GM06990 (cell line): ENCODE results near the gene CCBE1.

ENCODE experiments used
- DNase-seq: peaks from one replicate; pipeline ENCODE4 v3.0.0-alpha.2; 2011; ENCODE audit not compliant: insufficient read length; ENCODE audit errors: extremely low read depth
- H3K27me3 ChIP-seq: replicated peaks from 2 replicates; pipeline ENCODE4 v1.6.0; 2011; ENCODE audit warnings: low read length; ENCODE audit not compliant: control insufficient read depth, insufficient read depth
- H3K36me3 ChIP-seq: 2 replicates; pipeline ENCODE4 v1.5.1; 2011; ENCODE audit warnings: low read length; ENCODE audit not compliant: control insufficient read depth, insufficient read depth
- H3K4me3 ChIP-seq: replicated peaks from 2 replicates; pipeline ENCODE4 v1.5.1; 2011; ENCODE audit warnings: low read depth, mild to moderate bottlenecking, control low read depth, low read length
- CTCF ChIP-seq: IDR thresholded peaks from 2 replicates; pipeline ENCODE4 v1.5.1; 2011; ENCODE audit warnings: low read length, control low read depth, mild to moderate bottlenecking, inconsistent platforms; ENCODE audit not compliant: insufficient read depth, poor library complexity, severe bottlenecking

CCBE1 gene

GRCh38 chr18:59381949-59382348 is 315.3 kb downstream of the CCBE1 start:
- TF ChIP-seq CTCF: no peak
- Histone ChIP-seq H3K4me3 (no peak overlapping the region), H3K36me3 (no peaks in the 10 kb centered on the region), H3K27me3 (no peaks in the 10 kb centered on the region)
- DNase-seq: no peak
